Measurements from ENCODE around the gene ARID1A. TPM values are rescaled to one million over a fixed set of nuclear protein-coding genes. Genes with fewer than 3 reads are reported as not detected.

Gene ARID1A
- total and polyA plus RNA-seq, 2 experiments from 2014 or later, result 50.0 to 104 TPM

DNA sequence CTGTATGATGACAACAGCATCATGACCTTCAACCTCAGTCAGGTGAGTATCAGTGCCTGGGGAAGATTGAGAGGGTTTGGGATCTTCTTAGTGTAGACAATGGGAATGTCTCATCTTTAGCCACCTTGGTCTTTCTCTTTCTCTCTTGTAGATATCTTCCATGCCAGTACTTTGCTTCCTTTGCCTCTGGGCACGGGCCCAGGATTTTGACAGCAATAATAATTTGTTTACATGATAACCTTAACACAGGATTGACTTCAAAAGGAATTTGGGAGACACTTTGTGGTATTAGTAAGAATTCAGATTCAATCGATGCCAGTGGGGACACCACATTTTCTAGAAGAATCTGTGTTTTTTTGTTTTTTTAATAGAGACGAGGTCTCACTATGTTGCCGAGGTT lies 79.9 kb downstream of the ARID1A start:
- TF ChIP-seq, protein P1, sequence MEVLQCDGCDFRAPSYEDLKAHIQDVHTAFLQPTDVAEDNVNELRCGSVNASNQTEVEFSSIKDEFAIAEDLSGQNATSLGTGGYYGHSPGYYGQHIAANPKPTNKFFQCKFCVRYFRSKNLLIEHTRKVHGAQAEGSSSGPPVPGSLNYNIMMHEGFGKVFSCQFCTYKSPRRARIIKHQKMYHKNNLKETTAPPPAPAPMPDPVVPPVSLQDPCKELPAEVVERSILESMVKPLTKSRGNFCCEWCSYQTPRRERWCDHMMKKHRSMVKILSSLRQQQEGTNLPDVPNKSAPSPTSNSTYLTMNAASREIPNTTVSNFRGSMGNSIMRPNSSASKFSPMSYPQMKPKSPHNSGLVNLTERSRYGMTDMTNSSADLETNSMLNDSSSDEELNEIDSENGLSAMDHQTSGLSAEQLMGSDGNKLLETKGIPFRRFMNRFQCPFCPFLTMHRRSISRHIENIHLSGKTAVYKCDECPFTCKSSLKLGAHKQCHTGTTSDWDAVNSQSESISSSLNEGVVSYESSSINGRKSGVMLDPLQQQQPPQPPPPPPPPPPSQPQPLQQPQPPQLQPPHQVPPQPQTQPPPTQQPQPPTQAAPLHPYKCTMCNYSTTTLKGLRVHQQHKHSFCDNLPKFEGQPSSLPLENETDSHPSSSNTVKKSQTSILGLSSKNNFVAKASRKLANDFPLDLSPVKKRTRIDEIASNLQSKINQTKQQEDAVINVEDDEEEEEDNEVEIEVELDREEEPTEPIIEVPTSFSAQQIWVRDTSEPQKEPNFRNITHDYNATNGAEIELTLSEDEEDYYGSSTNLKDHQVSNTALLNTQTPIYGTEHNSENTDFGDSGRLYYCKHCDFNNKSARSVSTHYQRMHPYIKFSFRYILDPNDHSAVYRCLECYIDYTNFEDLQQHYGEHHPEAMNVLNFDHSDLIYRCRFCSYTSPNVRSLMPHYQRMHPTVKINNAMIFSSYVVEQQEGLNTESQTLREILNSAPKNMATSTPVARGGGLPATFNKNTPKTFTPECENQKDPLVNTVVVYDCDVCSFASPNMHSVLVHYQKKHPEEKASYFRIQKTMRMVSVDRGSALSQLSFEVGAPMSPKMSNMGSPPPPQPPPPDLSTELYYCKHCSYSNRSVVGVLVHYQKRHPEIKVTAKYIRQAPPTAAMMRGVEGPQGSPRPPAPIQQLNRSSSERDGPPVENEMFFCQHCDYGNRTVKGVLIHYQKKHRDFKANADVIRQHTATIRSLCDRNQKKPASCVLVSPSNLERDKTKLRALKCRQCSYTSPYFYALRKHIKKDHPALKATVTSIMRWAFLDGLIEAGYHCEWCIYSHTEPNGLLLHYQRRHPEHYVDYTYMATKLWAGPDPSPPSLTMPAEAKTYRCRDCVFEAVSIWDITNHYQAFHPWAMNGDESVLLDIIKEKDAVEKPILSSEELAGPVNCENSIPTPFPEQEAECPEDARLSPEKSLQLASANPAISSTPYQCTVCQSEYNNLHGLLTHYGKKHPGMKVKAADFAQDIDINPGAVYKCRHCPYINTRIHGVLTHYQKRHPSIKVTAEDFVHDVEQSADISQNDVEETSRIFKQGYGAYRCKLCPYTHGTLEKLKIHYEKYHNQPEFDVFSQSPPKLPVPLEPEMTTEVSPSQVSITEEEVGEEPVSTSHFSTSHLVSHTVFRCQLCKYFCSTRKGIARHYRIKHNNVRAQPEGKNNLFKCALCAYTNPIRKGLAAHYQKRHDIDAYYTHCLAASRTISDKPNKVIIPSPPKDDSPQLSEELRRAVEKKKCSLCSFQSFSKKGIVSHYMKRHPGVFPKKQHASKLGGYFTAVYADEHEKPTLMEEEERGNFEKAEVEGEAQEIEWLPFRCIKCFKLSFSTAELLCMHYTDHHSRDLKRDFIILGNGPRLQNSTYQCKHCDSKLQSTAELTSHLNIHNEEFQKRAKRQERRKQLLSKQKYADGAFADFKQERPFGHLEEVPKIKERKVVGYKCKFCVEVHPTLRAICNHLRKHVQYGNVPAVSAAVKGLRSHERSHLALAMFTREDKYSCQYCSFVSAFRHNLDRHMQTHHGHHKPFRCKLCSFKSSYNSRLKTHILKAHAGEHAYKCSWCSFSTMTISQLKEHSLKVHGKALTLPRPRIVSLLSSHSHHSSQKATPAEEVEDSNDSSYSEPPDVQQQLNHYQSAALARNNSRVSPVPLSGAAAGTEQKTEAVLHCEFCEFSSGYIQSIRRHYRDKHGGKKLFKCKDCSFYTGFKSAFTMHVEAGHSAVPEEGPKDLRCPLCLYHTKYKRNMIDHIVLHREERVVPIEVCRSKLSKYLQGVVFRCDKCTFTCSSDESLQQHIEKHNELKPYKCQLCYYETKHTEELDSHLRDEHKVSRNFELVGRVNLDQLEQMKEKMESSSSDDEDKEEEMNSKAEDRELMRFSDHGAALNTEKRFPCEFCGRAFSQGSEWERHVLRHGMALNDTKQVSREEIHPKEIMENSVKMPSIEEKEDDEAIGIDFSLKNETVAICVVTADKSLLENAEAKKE (CRISPR knock-in tag; IDR thresholded peaks at IDR 0.05), result no peak
- TF ChIP-seq, protein P2, sequence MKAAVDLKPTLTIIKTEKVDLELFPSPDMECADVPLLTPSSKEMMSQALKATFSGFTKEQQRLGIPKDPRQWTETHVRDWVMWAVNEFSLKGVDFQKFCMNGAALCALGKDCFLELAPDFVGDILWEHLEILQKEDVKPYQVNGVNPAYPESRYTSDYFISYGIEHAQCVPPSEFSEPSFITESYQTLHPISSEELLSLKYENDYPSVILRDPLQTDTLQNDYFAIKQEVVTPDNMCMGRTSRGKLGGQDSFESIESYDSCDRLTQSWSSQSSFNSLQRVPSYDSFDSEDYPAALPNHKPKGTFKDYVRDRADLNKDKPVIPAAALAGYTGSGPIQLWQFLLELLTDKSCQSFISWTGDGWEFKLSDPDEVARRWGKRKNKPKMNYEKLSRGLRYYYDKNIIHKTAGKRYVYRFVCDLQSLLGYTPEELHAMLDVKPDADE (IDR thresholded peaks at IDR 0.05), result no peak
- no peak for TF ChIP-seq JUNB (IDR thresholded peaks at IDR 0.05; ENCODE audit: unreplicated experiment)
- no peak for TF ChIP-seq ZNF331 (CRISPR knock-in tag; IDR thresholded peaks at IDR 0.05; ENCODE audit: low read depth)
- TF ChIP-seq, protein P3, sequence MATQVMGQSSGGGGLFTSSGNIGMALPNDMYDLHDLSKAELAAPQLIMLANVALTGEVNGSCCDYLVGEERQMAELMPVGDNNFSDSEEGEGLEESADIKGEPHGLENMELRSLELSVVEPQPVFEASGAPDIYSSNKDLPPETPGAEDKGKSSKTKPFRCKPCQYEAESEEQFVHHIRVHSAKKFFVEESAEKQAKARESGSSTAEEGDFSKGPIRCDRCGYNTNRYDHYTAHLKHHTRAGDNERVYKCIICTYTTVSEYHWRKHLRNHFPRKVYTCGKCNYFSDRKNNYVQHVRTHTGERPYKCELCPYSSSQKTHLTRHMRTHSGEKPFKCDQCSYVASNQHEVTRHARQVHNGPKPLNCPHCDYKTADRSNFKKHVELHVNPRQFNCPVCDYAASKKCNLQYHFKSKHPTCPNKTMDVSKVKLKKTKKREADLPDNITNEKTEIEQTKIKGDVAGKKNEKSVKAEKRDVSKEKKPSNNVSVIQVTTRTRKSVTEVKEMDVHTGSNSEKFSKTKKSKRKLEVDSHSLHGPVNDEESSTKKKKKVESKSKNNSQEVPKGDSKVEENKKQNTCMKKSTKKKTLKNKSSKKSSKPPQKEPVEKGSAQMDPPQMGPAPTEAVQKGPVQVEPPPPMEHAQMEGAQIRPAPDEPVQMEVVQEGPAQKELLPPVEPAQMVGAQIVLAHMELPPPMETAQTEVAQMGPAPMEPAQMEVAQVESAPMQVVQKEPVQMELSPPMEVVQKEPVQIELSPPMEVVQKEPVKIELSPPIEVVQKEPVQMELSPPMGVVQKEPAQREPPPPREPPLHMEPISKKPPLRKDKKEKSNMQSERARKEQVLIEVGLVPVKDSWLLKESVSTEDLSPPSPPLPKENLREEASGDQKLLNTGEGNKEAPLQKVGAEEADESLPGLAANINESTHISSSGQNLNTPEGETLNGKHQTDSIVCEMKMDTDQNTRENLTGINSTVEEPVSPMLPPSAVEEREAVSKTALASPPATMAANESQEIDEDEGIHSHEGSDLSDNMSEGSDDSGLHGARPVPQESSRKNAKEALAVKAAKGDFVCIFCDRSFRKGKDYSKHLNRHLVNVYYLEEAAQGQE (IDR thresholded peaks at IDR 0.05; ENCODE audit: unreplicated experiment), result no peak
- no peak for TF ChIP-seq STAT1 (IDR thresholded peaks at IDR 0.05; ENCODE audit: unreplicated experiment)
- no peak for TF ChIP-seq ZNF114 (CRISPR knock-in tag; IDR thresholded peaks at IDR 0.05)
- Mint-ChIP-seq H3K27ac (no peak overlapping the region), H3K36me3 (ENCODE audit: low read depth) (peaks cover 96% of the 10 kb centered on the region), H3K9me3 (no peaks in the 10 kb centered on the region; the same call in 2 of the 3 replicates), H3K4me1 (no peaks in the 10 kb centered on the region), H3K27me3 (ENCODE audit: insufficient read depth, low read depth, poor library complexity) (peaks cover 8% of the 10 kb centered on the region), H3K4me3 (no peak overlapping the region)
- Histone ChIP-seq H3K27ac (ENCODE audit: low read depth) (no peak overlapping the region), H2AFZ (no peak overlapping the region), H4K20me1 (replicated peaks; ENCODE audit: insufficient read depth) (peaks cover 6% of the 10 kb centered on the region; the same call in 1 of the 2 replicates), H3F3A (replicated peaks; ENCODE audit: low read depth) (0 out of 2 replicates have a peak, but pooled peaks cover 5% of the 10 kb centered on the region), H3K27me3 (ENCODE audit: insufficient read depth) (no peaks in the 10 kb centered on the region), H3K4me1 (ENCODE audit: insufficient read depth) (no peaks in the 10 kb centered on the region), H3K4me2 (no peak overlapping the region), H3K79me2 (replicated peaks; ENCODE audit: insufficient read depth) (no peaks in the 10 kb centered on the region), H3K9me2 (ENCODE audit: insufficient read depth) (no peaks in the 10 kb centered on the region), H3K4me3 (no peak overlapping the region), H3K36me3 (ENCODE audit: insufficient read depth) (peaks cover 72% of the 10 kb centered on the region)
- DNase-seq (ENCODE audit: low spot score) (no peak), ATAC-seq (no peak)

Measured in GM23338 (cell line).